Measurements from ENCODE around the gene CYTH1.

CYTH1 gene

DNA sequence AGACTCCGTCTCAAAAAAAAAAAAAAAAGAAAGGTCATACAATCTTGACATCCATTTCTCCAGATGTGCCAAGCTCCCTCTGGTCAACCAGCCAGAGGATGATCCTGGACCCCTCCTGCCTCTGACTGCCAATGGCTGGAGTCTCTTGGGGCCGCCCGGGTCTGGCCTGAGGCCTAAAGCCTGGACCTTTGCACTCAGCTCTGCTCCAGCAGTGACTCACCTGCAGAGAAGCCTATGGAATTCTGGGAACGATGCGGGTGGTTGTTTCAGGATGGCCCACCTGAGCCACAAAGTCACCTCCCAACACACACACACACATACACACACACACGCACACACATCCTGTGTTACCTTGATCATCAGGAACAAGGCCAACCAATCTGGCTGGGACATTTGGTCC is 140.8 kb downstream of the CYTH1 start:
- DNase-seq (ENCODE audit: low read depth), result no peak
- no peak overlapping the region for H3K4me3 ChIP-seq (replicated peaks; ENCODE audit: low read depth, low read length)
- TF ChIP-seq CTCF (IDR thresholded peaks at IDR 0.05; ENCODE audit: low read length, missing control alignments), result no peak

DNA sequence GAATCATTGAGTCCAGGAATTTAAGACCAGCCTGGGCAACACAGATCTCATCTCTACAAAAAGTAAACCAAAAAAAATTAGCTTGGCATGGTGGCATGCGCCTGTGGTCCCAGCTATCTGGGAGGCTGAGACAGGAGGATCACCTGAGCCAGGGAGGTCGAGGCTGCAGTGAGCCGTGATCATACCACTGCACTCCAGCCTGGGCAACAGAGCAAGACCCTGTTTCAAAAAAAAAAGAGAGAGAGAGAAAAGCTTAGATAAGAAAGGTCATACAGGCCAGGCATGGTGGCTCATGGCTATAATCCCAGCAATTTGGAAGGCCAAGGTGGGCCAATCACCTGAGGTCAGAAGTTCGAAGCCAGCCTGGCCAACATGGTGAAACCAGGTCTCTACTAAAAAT is 141.4 kb downstream of the CYTH1 start:
- no peak for DNase-seq (ENCODE audit: low read depth)
- no peak for TF ChIP-seq CTCF (IDR thresholded peaks at IDR 0.05; ENCODE audit: low read length, missing control alignments)
- no peak overlapping the region for H3K4me3 ChIP-seq (replicated peaks; ENCODE audit: low read depth, low read length)

GRCh38 chr17:78637643-78638420 is 144.2 kb downstream of the CYTH1 start:
- no peak for DNase-seq (ENCODE audit: low read depth)

DNA sequence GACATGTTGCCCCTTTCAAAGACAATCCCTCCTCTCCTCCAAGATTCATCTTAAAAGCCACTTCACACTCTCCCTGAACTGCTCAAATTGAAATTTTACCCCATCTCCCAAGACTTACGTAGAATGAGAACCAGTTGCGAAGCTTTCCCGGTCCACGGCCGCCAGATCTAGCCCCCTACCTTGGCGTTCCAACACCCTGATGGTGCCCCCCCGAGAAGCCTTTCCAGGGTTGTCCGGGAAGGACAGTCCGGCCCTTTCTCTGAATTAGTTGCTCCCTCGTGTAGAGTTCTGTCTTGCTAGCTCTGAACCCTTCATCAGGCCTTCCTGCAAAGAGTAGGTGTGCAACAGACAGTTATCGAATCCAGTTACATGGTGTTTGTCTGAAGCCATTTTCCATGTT is 144.9 kb downstream of the CYTH1 start:
- no peak overlapping the region for H3K4me3 ChIP-seq (replicated peaks; ENCODE audit: low read depth, low read length)
- no peak for TF ChIP-seq CTCF (IDR thresholded peaks at IDR 0.05; ENCODE audit: low read length, missing control alignments)
- no peak for DNase-seq (ENCODE audit: low read depth)

More at GRCh38 chr17:78637643-78638420, 144.2 kb downstream of the CYTH1 start:
- no peak overlapping the region for H3K4me3 ChIP-seq (replicated peaks; ENCODE audit: low read depth, low read length)
- no peak for TF ChIP-seq CTCF (IDR thresholded peaks at IDR 0.05; ENCODE audit: low read length, missing control alignments)

DNA sequence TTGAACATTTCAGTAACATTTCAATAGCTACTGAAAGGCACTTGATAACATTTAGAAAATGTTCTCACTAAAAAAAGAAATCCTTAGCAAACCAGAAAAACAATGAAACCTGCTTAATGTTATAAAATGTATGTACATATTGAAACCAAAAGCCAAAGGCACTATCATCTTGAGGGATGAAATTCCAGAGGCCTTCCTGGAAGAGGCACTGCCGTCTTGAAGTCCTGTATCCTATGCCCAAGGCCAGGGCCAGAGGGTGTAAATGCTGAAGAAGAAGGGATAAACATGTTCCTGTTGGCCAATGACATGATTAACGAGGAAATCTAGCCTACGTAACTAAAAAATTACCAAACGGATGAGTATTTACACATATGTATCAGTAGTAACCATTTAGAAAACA is 147.9 kb downstream of the CYTH1 start:
- H3K4me3 ChIP-seq (replicated peaks; ENCODE audit: low read depth, low read length), result no peak overlapping the region
- DNase-seq (ENCODE audit: low read depth), result no peak
- no peak for TF ChIP-seq CTCF (IDR thresholded peaks at IDR 0.05; ENCODE audit: low read length, missing control alignments)

- H3K4me3 ChIP-seq (replicated peaks; ENCODE audit: low read depth, low read length), result no peak overlapping the region
- no peak for DNase-seq (ENCODE audit: low read depth)
- no peak for TF ChIP-seq CTCF (IDR thresholded peaks at IDR 0.05; ENCODE audit: low read length, missing control alignments)
Observed at GRCh38 chr17:78629436-78629995, 152.6 kb downstream of the CYTH1 start.

Data from fibroblast of pulmonary artery (primary cell).